Neural progenitor cell (in vitro differentiated cells): ENCODE data around the gene PRSS50.

Experiments used
- EZH2 ChIP-seq: fragments of 200-600 bp; sonication (generic); IDR thresholded peaks from 2 replicates; pipeline ENCODE4 v1.6.1; 2017; ENCODE audit warnings: antibody characterized with exemption, mild to moderate bottlenecking, moderate library complexity
- TF ChIP-seq, protein P1 (sequence below): fragments of 200-600 bp; sonication (generic); IDR thresholded peaks from 2 replicates; pipeline ENCODE4 v1.5.1; 2017; ENCODE audit warnings: antibody characterized with exemption, mild to moderate bottlenecking

DNA sequence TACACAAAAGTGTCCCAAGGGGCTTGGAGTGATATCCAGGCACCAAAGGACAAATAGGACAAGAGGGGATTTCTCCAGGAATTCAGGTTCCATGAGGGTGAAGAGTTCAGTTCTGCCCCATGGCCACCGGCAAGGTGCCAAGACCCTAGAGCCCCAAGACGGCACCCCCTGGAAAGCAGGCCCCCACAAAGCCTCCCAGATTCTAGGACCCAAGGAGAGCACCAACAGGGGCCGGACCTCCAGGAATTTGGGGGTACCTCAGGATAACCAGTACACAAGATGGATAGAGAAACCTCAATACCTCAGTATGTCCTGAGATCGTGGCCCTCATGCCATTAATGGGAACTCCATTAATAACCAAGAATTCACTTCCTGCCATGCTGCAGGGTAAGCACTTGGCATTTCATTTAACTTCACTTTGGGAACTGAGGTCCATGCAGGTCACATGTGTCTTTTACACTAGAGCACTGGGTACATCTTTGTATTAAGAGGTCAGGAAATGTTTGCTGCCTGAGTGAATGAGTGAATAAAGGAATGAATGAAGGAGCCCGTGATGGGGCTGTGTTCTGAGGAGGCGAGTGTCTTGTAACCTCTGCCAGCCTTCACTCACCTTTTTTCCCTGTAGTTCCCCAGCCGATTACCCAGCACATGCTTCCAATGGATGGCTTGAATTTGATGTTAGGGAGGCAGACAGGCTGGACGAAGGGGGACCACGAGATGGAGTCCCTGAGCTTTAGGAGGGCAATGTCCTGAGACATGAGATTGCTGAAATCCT lies 15.5 kb upstream of the PRSS50 start:
- TF ChIP-seq, protein P1, sequence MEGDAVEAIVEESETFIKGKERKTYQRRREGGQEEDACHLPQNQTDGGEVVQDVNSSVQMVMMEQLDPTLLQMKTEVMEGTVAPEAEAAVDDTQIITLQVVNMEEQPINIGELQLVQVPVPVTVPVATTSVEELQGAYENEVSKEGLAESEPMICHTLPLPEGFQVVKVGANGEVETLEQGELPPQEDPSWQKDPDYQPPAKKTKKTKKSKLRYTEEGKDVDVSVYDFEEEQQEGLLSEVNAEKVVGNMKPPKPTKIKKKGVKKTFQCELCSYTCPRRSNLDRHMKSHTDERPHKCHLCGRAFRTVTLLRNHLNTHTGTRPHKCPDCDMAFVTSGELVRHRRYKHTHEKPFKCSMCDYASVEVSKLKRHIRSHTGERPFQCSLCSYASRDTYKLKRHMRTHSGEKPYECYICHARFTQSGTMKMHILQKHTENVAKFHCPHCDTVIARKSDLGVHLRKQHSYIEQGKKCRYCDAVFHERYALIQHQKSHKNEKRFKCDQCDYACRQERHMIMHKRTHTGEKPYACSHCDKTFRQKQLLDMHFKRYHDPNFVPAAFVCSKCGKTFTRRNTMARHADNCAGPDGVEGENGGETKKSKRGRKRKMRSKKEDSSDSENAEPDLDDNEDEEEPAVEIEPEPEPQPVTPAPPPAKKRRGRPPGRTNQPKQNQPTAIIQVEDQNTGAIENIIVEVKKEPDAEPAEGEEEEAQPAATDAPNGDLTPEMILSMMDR, result no peak
- no peak for TF ChIP-seq EZH2
